Kidney (tissue), 14 donors: Measurements from ENCODE around the gene CHN2. TPM values are rescaled to one million over a fixed set of nuclear protein-coding genes. Genes with fewer than 3 reads are reported as not detected.

Experiments used
- DNase-seq, 5 donors: peaks; one replicate each; pipeline ENCODE4 v3.0.0-alpha.2; 2013 to 2020
- FAIRE-seq: peaks from 2 replicates; lab custom pipeline; 2012; peaks lifted over from hg19 to GRCh38; lab: Jason Lieb, UNC
- H3K27ac ChIP-seq, 2 donors: one replicate each; pipeline ENCODE4 v1.7.0; 2013; ENCODE audit warnings: low read depth in 2 of 2, low read length in 2 of 2, inconsistent platforms in 1 of 2
- H3K27me3 ChIP-seq: one replicate; pipeline ENCODE4 v1.7.1; 2013; ENCODE audit warnings: low read length, inconsistent platforms; ENCODE audit not compliant: control insufficient read depth, insufficient read depth
- H3K36me3 ChIP-seq, 3 donors: one replicate each; pipeline versions ENCODE4 v1.7.0 to v1.7.1; 2013; ENCODE audit warnings: low read length in 3 of 3, control low read depth in 1 of 3, inconsistent platforms in 1 of 3; ENCODE audit not compliant: insufficient read depth in 3 of 3, control insufficient read depth in 2 of 3
- H3K4me1 ChIP-seq, 3 donors: one replicate each; pipeline versions ENCODE4 v1.7.0 to v1.7.1; 2013; ENCODE audit warnings: low read length in 3 of 3, inconsistent platforms in 1 of 3, low read depth in 1 of 3; ENCODE audit not compliant: control insufficient read depth in 2 of 3, insufficient read depth in 2 of 3
- H3K4me3 ChIP-seq, 3 donors: one replicate each; pipeline versions ENCODE4 v1.7.0 to v1.8.1; 2013; ENCODE audit warnings: low read length in 3 of 3, control low read depth in 1 of 3, inconsistent platforms in 1 of 3
- H3K9ac ChIP-seq, 3 donors: one replicate each; pipeline versions ENCODE4 v1.7.0 to v1.7.1; 2013; ENCODE audit warnings: low read length in 3 of 3, control low read depth in 1 of 3, inconsistent platforms in 1 of 3
- H3K9me3 ChIP-seq, 3 donors: one replicate each; pipeline versions ENCODE4 v1.7.0 to v1.7.1; 2013; ENCODE audit warnings: low read length in 3 of 3, control low read depth in 1 of 3, inconsistent platforms in 1 of 3; ENCODE audit not compliant: control insufficient read depth in 2 of 3, insufficient read depth in 1 of 3
- CTCF ChIP-seq: IDR thresholded peaks from 3 replicates; pipeline ENCODE4 v1.5.1; 2012; ENCODE audit warnings: mild to moderate bottlenecking, moderate library complexity, borderline replicate concordance; ENCODE audit not compliant: insufficient read depth; ENCODE audit errors: extremely low read depth
- intact Hi-C: fragments of 100-400 bp; cut with DNase I; formaldehyde crosslinking; loops from one replicate; pipeline ENCODE4 v1.11.1; 2022
- polyA plus RNA-seq: library from polyadenylated mRNA; stranded (reverse); fragments of 350-450 nt; fragmentation: Illumina TruSeq; extraction: RNeasy Lipid Tissue Mini Kit (QIAGEN cat#74804); gene quantifications from one replicate; pipeline ENCODE4 v1.2.3, GENCODE V29; 2014; ENCODE audit warnings: low read depth, low replicate concordance; ENCODE audit not compliant: insufficient read depth
- total RNA-seq: library from RNA; stranded (reverse); fragmentation: NEBNext Ultra II Directional; extraction: Animal tissue kit (Norgen Biotek cat#: 25700); gene quantifications from one replicate; pipeline ENCODE4 v1.2.1, GENCODE V29; 2021
- donor health status: control.
- donor health status: control.
- donor health status: control.
- donor health status: control.
- donor health status: control.
- donor health status: DM: yes; HTN: yes; CAD: no.
- donor health status: Normal renal cell carcinoma (clear cell type).

The CHN2 gene
- total and polyA plus RNA-seq, 2 donors from 2014 or later = 7.4 to 22.5 TPM

- intact Hi-C loops = no loop called here
- no peaks in the 10 kb centered on the region for H3K27me3 ChIP-seq
- no peak for FAIRE-seq
- H3K9me3 ChIP-seq = no peaks in the 10 kb centered on the region
- H3K27ac ChIP-seq = no peak overlapping the region
- no peak for DNase-seq
- H3K4me3 ChIP-seq = no peak overlapping the region
- no peak for TF ChIP-seq CTCF
- no peak overlapping the region for H3K9ac ChIP-seq
- H3K4me1 ChIP-seq = no peaks in the 10 kb centered on the region
- H3K36me3 ChIP-seq = no peaks in the 10 kb centered on the region
These were observed 249.0 kb downstream of the CHN2 start for GRCh38 chr7:29443552-29443951.

GRCh38 chr7:29444267-29444666 is 249.7 kb downstream of the CHN2 start:
- no peak overlapping the region for H3K9ac ChIP-seq
- H3K36me3 ChIP-seq = no peaks in the 10 kb centered on the region
- FAIRE-seq = no peak
- no peak for DNase-seq
- intact Hi-C loops = no loop called here
- H3K4me1 ChIP-seq = no peaks in the 10 kb centered on the region
- no peak overlapping the region for H3K27ac ChIP-seq
- no peak for TF ChIP-seq CTCF
- H3K9me3 ChIP-seq = no peaks in the 10 kb centered on the region
- H3K4me3 ChIP-seq = no peak overlapping the region
- H3K27me3 ChIP-seq = no peaks in the 10 kb centered on the region

GRCh38 chr7:29445736-29446135 is 251.2 kb downstream of the CHN2 start:
- Histone ChIP-seq H3K9me3 (no peaks in the 10 kb centered on the region), H3K4me1 (no peaks in the 10 kb centered on the region), H3K27ac (no peak overlapping the region), H3K9ac (no peak overlapping the region), H3K27me3 (no peaks in the 10 kb centered on the region), H3K4me3 (no peak overlapping the region), H3K36me3 (no peaks in the 10 kb centered on the region)
- intact Hi-C loops = no loop called here
- DNase-seq (peak in 2 of 5 donors; percentile 10 to 19), FAIRE-seq (no peak)
- TF ChIP-seq CTCF = no peak

- H3K4me3 ChIP-seq = no peak overlapping the region
- DNase-seq (no peak), FAIRE-seq (no peak)
- intact Hi-C loops = no loop called here
- no peaks in the 10 kb centered on the region for H3K36me3 ChIP-seq
- H3K9me3 ChIP-seq = no peaks in the 10 kb centered on the region
- no peak overlapping the region for H3K27ac ChIP-seq
- no peaks in the 10 kb centered on the region for H3K4me1 ChIP-seq
- no peaks in the 10 kb centered on the region for H3K27me3 ChIP-seq
- no peak for TF ChIP-seq CTCF
- H3K9ac ChIP-seq = no peak overlapping the region
These were observed 253.3 kb downstream of the CHN2 start for GRCh38 chr7:29447828-29448227.
